ENCODE results near the gene AICDA.

Gene AICDA

DNA sequence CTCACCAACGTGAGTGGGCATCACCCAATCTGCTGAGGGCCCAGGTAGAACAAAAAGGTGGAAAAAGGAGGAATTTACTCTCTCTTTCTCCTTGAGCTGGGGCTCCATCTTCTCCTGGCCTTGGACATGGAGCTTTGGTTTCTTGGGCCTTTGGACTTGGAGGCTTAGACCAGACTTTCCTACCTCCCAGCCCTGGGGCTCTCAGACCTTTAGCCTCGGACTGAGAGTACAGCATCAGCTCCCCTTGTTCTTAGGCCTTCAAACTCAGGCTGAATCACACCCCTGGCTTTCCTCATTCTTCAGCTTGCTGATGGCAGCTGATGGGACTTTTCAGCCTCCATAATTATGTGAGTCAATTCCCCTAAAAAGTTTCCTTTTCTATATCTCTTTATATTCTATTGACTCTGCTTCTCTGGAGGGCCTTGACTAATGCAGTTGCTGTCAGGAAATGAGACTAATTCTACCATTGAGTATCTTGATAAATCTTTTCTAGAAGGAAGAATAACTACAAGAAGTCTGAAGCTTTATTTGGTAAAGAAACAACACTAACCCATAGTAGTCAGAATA lies 56.0 kb downstream of the AICDA start:
- DNase-seq (ENCODE audit: low read depth in 2 of 2, low spot score in 1 of 2), result no peak

- DNase-seq (ENCODE audit: low read depth in 2 of 2, low spot score in 1 of 2), result no peak
Measured at GRCh38 chr12:8554451-8555195, 58.0 kb downstream of the AICDA start.

- no peak for DNase-seq (ENCODE audit: low read depth in 2 of 2, low spot score in 1 of 2)
Measured at GRCh38 chr12:8553088-8553627, 59.5 kb downstream of the AICDA start.
